Astrocyte of the hippocampus (primary cell): ENCODE results near the gene VWCE.
"Not testable (repeated sequence)": the region's sequence is repeated elsewhere in the genome, so short reads cannot be mapped to it uniquely, and the experiment has no call there.

Experiments
- DNase-seq: peaks from one replicate; pipeline ENCODE4 v3.0.0; 2011; ENCODE audit warnings: low read depth, low spot score

VWCE gene

GRCh38 chr11:61213711-61214324, 81.3 kb downstream of the VWCE start:
- not testable (repeated sequence) for DNase-seq

- DNase-seq: not testable (repeated sequence)
Measured at GRCh38 chr11:61212202-61212601, 82.9 kb downstream of the VWCE start.

GRCh38 chr11:61211327-61211952, 83.7 kb downstream of the VWCE start:
- not testable (repeated sequence) for DNase-seq

- DNase-seq: not testable (repeated sequence)
Measured at GRCh38 chr11:61210629-61211028, 84.5 kb downstream of the VWCE start.
